HL-60/S4 treated with phorbol 12-myristate 13-acetate at 8.2 ng/mL for 4 days and 3 days (cell line): ENCODE results near the gene BLTP1.
"Not testable (repeated sequence)": the region's sequence is repeated elsewhere in the genome, so short reads cannot be mapped to it uniquely, and the experiment has no call there.

ENCODE experiments used
- in situ Hi-C: fragments of 300-500 bp; cut with MboI; formaldehyde crosslinking; loops from 2 replicates; pipeline ENCODE4 v1.15.0; 2022; ENCODE audit warnings: low sequenced_read_pairs

Gene BLTP1

GRCh38 chr4:122151982-122152710 is at the start of gene BLTP1:
Gene BLTP1 (plus strand): TSS chr4:122152331. CDS start chr4:122170648, 18,317 bp downstream.
- in situ Hi-C loops, result no loop called here

- in situ Hi-C loops, result no loop called here
Measured at GRCh38 chr4:122104184-122104583, 47.9 kb upstream of the BLTP1 start.

GRCh38 chr4:122107680-122108079 is 44.5 kb upstream of the BLTP1 start:
- in situ Hi-C loops, result no loop called here

- in situ Hi-C loops, result not testable (repeated sequence)
Measured at GRCh38 chr4:122110304-122110703, 41.8 kb upstream of the BLTP1 start.

GRCh38 chr4:122117743-122118142 is 34.4 kb upstream of the BLTP1 start:
- in situ Hi-C loops, result no loop called here

- in situ Hi-C loops, result no loop called here
Measured at GRCh38 chr4:122118243-122118642, 33.9 kb upstream of the BLTP1 start.

- in situ Hi-C loops, result no loop called here
Measured at GRCh38 chr4:122119739-122120138, 32.4 kb upstream of the BLTP1 start.

- in situ Hi-C loops, result no loop called here
Measured at GRCh38 chr4:122121593-122121992, 30.5 kb upstream of the BLTP1 start.

GRCh38 chr4:122122083-122122482 is 30.0 kb upstream of the BLTP1 start:
- in situ Hi-C loops, result no loop called here

GRCh38 chr4:122129061-122129460 is 23.1 kb upstream of the BLTP1 start:
- in situ Hi-C loops, result no loop called here

- in situ Hi-C loops, result no loop called here
Measured at GRCh38 chr4:122131562-122132157, 20.5 kb upstream of the BLTP1 start.

GRCh38 chr4:122132891-122133290 is 19.2 kb upstream of the BLTP1 start:
- in situ Hi-C loops, result no loop called here

- in situ Hi-C loops, result no loop called here
Measured at GRCh38 chr4:122139139-122139538, 13.0 kb upstream of the BLTP1 start.

GRCh38 chr4:122140834-122141233 is 11.3 kb upstream of the BLTP1 start:
- in situ Hi-C loops, result no loop called here

- in situ Hi-C loops, result no loop called here
Measured at GRCh38 chr4:122142687-122143086, 9.4 kb upstream of the BLTP1 start.

- in situ Hi-C loops, result no loop called here
Measured at GRCh38 chr4:122146652-122147051, 5.5 kb upstream of the BLTP1 start.

- in situ Hi-C loops, result no loop called here
Measured at GRCh38 chr4:122150931-122151330, 1.2 kb upstream of the BLTP1 start.

- in situ Hi-C loops, result no loop called here
Measured at GRCh38 chr4:122152711-122153226, 638 bp downstream of the BLTP1 start.

- in situ Hi-C loops, result no loop called here
Measured at GRCh38 chr4:122156819-122157218, 4.7 kb downstream of the BLTP1 start.

- in situ Hi-C loops, result no loop called here
Measured at GRCh38 chr4:122163301-122163700, 11.2 kb downstream of the BLTP1 start.

GRCh38 chr4:122163767-122164166 is 11.6 kb downstream of the BLTP1 start:
- in situ Hi-C loops, result no loop called here

- in situ Hi-C loops, result no loop called here
Measured at GRCh38 chr4:122167369-122167768, 15.2 kb downstream of the BLTP1 start.
